Astrocyte (in vitro differentiated cells and primary cell): Measurements from ENCODE around the gene SLC36A3.

Experiments used
- EZH2 ChIP-seq: IDR thresholded peaks from 2 replicates; pipeline ENCODE4 v1.6.1; 2012; ENCODE audit warnings: mild to moderate bottlenecking, low read length, inconsistent platforms; ENCODE audit not compliant: insufficient read depth
- TF ChIP-seq, protein P1 (sequence below): IDR thresholded peaks from 2 replicates; pipeline ENCODE4 v1.5.1; 2011; ENCODE audit warnings: low read depth, mild to moderate bottlenecking, inconsistent platforms, low read length, moderate library complexity; ENCODE audit not compliant: insufficient read depth

DNA sequence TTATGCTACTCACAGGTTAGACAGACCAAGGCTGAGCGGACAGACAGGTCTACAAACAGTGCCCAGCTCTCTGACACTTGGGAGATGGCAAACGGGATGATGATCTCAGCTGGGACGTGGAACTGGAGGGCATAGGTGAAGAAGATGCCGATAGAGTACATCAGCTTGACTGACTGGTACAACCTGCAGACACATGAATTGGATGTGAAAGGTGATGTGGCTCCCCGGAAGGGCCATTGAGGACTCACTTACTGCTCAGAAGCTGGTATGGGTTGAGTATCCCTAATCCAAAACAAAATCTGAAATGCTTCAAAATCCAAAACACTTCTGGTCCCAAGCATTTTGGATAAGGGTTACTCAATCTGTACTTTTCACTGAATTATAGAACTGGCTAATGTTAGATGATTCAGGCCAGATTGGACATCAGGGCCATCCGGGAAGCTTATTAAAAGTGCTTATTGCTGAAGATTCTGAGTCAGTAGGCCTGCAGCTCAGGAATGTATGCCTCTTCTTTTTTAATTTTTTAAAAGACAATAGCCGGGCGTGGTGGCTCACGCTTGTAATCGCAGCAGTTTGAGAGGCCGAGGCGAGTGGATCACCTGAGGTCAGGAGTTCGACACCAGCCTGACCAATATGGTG lies 22.4 kb downstream of the SLC36A3 start:
- TF ChIP-seq, protein P1, sequence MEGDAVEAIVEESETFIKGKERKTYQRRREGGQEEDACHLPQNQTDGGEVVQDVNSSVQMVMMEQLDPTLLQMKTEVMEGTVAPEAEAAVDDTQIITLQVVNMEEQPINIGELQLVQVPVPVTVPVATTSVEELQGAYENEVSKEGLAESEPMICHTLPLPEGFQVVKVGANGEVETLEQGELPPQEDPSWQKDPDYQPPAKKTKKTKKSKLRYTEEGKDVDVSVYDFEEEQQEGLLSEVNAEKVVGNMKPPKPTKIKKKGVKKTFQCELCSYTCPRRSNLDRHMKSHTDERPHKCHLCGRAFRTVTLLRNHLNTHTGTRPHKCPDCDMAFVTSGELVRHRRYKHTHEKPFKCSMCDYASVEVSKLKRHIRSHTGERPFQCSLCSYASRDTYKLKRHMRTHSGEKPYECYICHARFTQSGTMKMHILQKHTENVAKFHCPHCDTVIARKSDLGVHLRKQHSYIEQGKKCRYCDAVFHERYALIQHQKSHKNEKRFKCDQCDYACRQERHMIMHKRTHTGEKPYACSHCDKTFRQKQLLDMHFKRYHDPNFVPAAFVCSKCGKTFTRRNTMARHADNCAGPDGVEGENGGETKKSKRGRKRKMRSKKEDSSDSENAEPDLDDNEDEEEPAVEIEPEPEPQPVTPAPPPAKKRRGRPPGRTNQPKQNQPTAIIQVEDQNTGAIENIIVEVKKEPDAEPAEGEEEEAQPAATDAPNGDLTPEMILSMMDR = no peak
- TF ChIP-seq EZH2 = no peak
